HG03354 (cell line): ENCODE measurements around the gene UBE2N.
"Not testable (repeated sequence)": the region's sequence is repeated elsewhere in the genome, so short reads cannot be mapped to it uniquely, and the experiment has no call there.

Experiments
- ATAC-seq: cut with Tn5 transposase; IDR thresholded peaks from one replicate; pipeline ENCODE4 v1.9.1; 2021; ENCODE audit warnings: mild to moderate bottlenecking; ENCODE audit not compliant: unreplicated experiment, poor library complexity, severe bottlenecking

UBE2N gene

GRCh38 chr12:93415723-93416464 is 25.9 kb downstream of the UBE2N start:
- peak; percentile 42 for ATAC-seq

GRCh38 chr12:93413064-93413463 is 28.7 kb downstream of the UBE2N start:
- no peak for ATAC-seq

- ATAC-seq, result not testable (repeated sequence)
Measured at GRCh38 chr12:93412396-93412795, 29.4 kb downstream of the UBE2N start.

- not testable (repeated sequence) for ATAC-seq
Measured at GRCh38 chr12:93411060-93411459, 30.7 kb downstream of the UBE2N start.

GRCh38 chr12:93409343-93410187 is 32.2 kb downstream of the UBE2N start:
- not testable (repeated sequence) for ATAC-seq

GRCh38 chr12:93408813-93409212 is 32.9 kb downstream of the UBE2N start:
- ATAC-seq, result no peak

GRCh38 chr12:93407963-93408283 is 33.8 kb downstream of the UBE2N start:
- no peak for ATAC-seq

- no peak for ATAC-seq
Measured at GRCh38 chr12:93407054-93407962, 34.4 kb downstream of the UBE2N start.

GRCh38 chr12:93404961-93405849 is 36.5 kb downstream of the UBE2N start:
- no peak for ATAC-seq

- no peak for ATAC-seq
Measured at GRCh38 chr12:93403988-93404803, 37.6 kb downstream of the UBE2N start.

GRCh38 chr12:93402333-93403311 is 39.1 kb downstream of the UBE2N start:
- no peak for ATAC-seq

- ATAC-seq, result peak; percentile 91
Measured at GRCh38 chr12:93399183-93399863, 42.4 kb downstream of the UBE2N start.

- no peak for ATAC-seq
Measured at GRCh38 chr12:93397412-93397811, 44.3 kb downstream of the UBE2N start.

- no peak for ATAC-seq
Measured at GRCh38 chr12:93393425-93393824, 48.3 kb downstream of the UBE2N start.

- ATAC-seq, result no peak
Measured at GRCh38 chr12:93390549-93391297, 51.0 kb downstream of the UBE2N start.

- ATAC-seq, result no peak
Measured at GRCh38 chr12:93390031-93390430, 51.7 kb downstream of the UBE2N start.
